NCI-H460 (cell line): ENCODE data around the gene CHKA. TPM values are rescaled to one million over a fixed set of nuclear protein-coding genes. Genes with fewer than 3 reads are reported as not detected.

Experiments
- DNase-seq: peaks from one replicate; pipeline ENCODE4 v3.0.0-alpha.2; 2016; ENCODE audit warnings: low read depth; ENCODE audit errors: extremely low read depth
- total RNA-seq: library from RNA; depleted of rRNA; stranded (reverse); fragments of >200 nt; shearing (Covaris generic); gene quantifications from 2 replicates; pipeline ENCODE4 v1.2.3, GENCODE V29; 2014

CHKA gene
- total RNA-seq, 1 experiment from 2014 or later: 9.0 TPM

- DNase-seq: no peak
These were observed 84.4 kb downstream of the CHKA start for GRCh38 chr11:68036717-68037239.

GRCh38 chr11:68036141-68036716, 85.0 kb downstream of the CHKA start:
- DNase-seq: no peak

GRCh38 chr11:68035266-68035876, 85.8 kb downstream of the CHKA start:
- no peak for DNase-seq

- DNase-seq: no peak
These were observed 87.5 kb downstream of the CHKA start for GRCh38 chr11:68033708-68034045.

GRCh38 chr11:68032997-68033707, 88.0 kb downstream of the CHKA start:
- DNase-seq: no peak

GRCh38 chr11:68032003-68032402, 89.2 kb downstream of the CHKA start:
- no peak for DNase-seq

GRCh38 chr11:68031144-68031464, 90.1 kb downstream of the CHKA start:
- no peak for DNase-seq

GRCh38 chr11:68030318-68031143, 90.7 kb downstream of the CHKA start, which contains the start of gene NDUFS8:
Gene NDUFS8 (plus strand): TSS chr11:68030681. CDS start chr11:68032152, 1,471 bp downstream.
- DNase-seq: peak; percentile 97

- DNase-seq: no peak
These were observed 92.2 kb downstream of the CHKA start for GRCh38 chr11:68028802-68029545.

- no peak for DNase-seq
These were observed 93.5 kb downstream of the CHKA start for GRCh38 chr11:68027667-68028066.

- no peak for DNase-seq
These were observed 94.6 kb downstream of the CHKA start for GRCh38 chr11:68026391-68027105.

GRCh38 chr11:68025047-68025446, 96.1 kb downstream of the CHKA start:
- no peak for DNase-seq

GRCh38 chr11:68024508-68024907, 96.7 kb downstream of the CHKA start:
- DNase-seq: no peak

GRCh38 chr11:68022531-68022930, 98.7 kb downstream of the CHKA start:
- DNase-seq: no peak

GRCh38 chr11:68021167-68021787, 99.9 kb downstream of the CHKA start:
- DNase-seq: no peak

GRCh38 chr11:68020575-68020974, 100.6 kb downstream of the CHKA start:
- DNase-seq: no peak

- no peak for DNase-seq
These were observed 101.7 kb downstream of the CHKA start for GRCh38 chr11:68019486-68019885.

- DNase-seq: no peak
These were observed 102.4 kb downstream of the CHKA start for GRCh38 chr11:68018730-68019190.
